LNCAP (cell line): ENCODE measurements around the gene NRCAM.

Experiments
- CTCF ChIP-seq: fragments of 450-650 bp; IDR thresholded peaks from 2 replicates; pipeline ENCODE4 v1.5.1; 2017; ENCODE audit warnings: mild to moderate bottlenecking

NRCAM gene

DNA sequence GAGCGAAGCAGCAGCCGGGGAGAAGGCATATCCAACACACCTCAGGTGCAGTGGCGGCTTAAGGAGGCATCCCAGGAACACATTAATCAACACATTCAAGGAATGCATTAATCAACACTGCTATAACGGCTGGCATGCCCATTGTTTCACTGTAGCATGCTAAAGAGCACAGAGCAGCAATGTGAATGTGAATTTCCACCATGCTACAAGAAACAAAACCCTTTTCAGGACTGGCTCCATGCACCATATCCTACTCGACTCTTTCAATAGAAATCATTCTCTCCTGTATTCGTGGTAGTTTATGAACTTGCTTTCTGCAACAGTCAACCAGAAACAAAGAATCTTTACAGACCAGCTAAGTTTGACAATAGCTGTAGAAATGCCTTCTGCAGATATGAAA is 149.0 kb downstream of the NRCAM start:
- no peak for TF ChIP-seq CTCF

DNA sequence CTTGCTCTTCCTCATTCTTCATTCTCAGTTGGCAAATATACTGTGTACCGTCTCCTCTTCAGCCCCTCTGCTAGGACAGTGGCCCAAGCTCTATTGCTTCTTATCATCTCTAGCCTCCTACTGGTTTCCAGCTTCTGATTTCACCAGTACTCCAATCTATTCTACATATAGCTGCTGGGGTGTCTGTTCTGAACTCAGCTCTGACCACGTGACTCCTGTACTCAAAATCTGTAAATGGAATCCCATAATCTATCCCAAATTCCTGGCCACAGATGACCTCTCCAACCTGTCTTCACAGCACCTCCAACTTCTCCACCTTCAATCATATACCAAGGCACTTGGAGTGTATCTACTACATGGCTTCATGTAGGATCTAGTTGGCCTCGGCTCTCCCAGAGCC is 152.9 kb downstream of the NRCAM start:
- no peak for TF ChIP-seq CTCF

- TF ChIP-seq CTCF = no peak
Measured at GRCh38 chr7:108301387-108301786, 154.8 kb downstream of the NRCAM start.

- TF ChIP-seq CTCF = no peak
Measured at GRCh38 chr7:108299251-108299973, 156.8 kb downstream of the NRCAM start.

- no peak for TF ChIP-seq CTCF
Measured at GRCh38 chr7:108296911-108297310, 159.3 kb downstream of the NRCAM start.

- TF ChIP-seq CTCF = no peak
Measured at GRCh38 chr7:108294595-108294994, 161.6 kb downstream of the NRCAM start.

- no peak for TF ChIP-seq CTCF
Measured at GRCh38 chr7:108293149-108293612, 163.1 kb downstream of the NRCAM start.

GRCh38 chr7:108292541-108292940 is 163.7 kb downstream of the NRCAM start:
- TF ChIP-seq CTCF = no peak
